CD4-positive, alpha-beta T cell treated with Interleukin-12 subunit alpha and Interleukin-12 subunit beta, for 1 hour (primary cell): Measurements from ENCODE around the gene TMEM115.
"Not testable (repeated sequence)": the region's sequence is repeated elsewhere in the genome, so short reads cannot be mapped to it uniquely, and the experiment has no call there.

Experiments
- DNase-seq: peaks from one replicate; pipeline ENCODE4 v3.0.0-alpha.2; 2020

The TMEM115 gene

GRCh38 chr3:50314342-50314741, 45.0 kb downstream of the TMEM115 start:
- DNase-seq = no peak

GRCh38 chr3:50312041-50312440, 47.3 kb downstream of the TMEM115 start:
- not testable (repeated sequence) for DNase-seq
